Peyer's patch (tissue), 4 donors: ENCODE data around the gene SPAG6. TPM values are rescaled to one million over a fixed set of nuclear protein-coding genes. Genes with fewer than 3 reads are reported as not detected.

Experiments
- DNase-seq, 3 donors: peaks; one replicate each; pipeline ENCODE4 v3.0.0-alpha.2; 2017 to 2019
- H3K27ac ChIP-seq, 4 donors: fragments of 200-600 bp; sonication (generic); one replicate each; pipeline ENCODE4 v1.5.1; 2016 to 2019
- H3K27me3 ChIP-seq, 2 donors: fragments of 200-600 bp; sonication (generic); one replicate each; pipeline ENCODE4 v1.5.1; 2019
- H3K36me3 ChIP-seq, 3 donors: fragments of 200-600 bp; sonication (generic); one replicate each; pipeline ENCODE4 v1.5.1; 2016 to 2019
- H3K4me1 ChIP-seq, 4 donors: fragments of 200-600 bp; sonication (generic); one replicate each; pipeline ENCODE4 v1.5.1; 2016 to 2019
- H3K4me3 ChIP-seq, 4 donors: fragments of 200-600 bp; sonication (generic); 1 replicate in 3 of 4; 2 replicates in 1 of 4; pipeline ENCODE4 v1.5.1; 2016 to 2019; ENCODE audit warnings: mild to moderate bottlenecking in 1 of 4
- H3K9me3 ChIP-seq, 4 donors: fragments of 200-600 bp; sonication (generic); one replicate each; pipeline ENCODE4 v1.5.1; 2016 to 2019; ENCODE audit warnings: mild to moderate bottlenecking in 1 of 4
- POLR2A ChIP-seq, 2 donors: fragments of 450-650 bp; IDR thresholded peaks; one replicate each; pipeline ENCODE4 v1.5.1; 2017; ENCODE audit warnings: antibody characterized with exemption in 2 of 2, mild to moderate bottlenecking in 2 of 2, moderate library complexity in 2 of 2
- total RNA-seq, 4 donors: library from RNA; depleted of rRNA; stranded (reverse); fragments of >200 nt; gene quantifications; one replicate each; pipeline ENCODE4 v1.1.0, GENCODE V29; 2016
- TF ChIP-seq, protein P1 (sequence below), 6 experiments: fragments of 450-650 bp in 4 of 6; fragments of 200-600 bp in 2 of 6; sonication (generic) in 1 of 6; IDR thresholded peaks; one replicate each; pipeline ENCODE4 v1.5.1; 2017 to 2019; ENCODE audit warnings: antibody characterized with exemption in 6 of 6, mild to moderate bottlenecking in 3 of 6, moderate library complexity in 1 of 6

The SPAG6 gene
- total RNA-seq, 4 donors from 2014 or later: not detected

DNA sequence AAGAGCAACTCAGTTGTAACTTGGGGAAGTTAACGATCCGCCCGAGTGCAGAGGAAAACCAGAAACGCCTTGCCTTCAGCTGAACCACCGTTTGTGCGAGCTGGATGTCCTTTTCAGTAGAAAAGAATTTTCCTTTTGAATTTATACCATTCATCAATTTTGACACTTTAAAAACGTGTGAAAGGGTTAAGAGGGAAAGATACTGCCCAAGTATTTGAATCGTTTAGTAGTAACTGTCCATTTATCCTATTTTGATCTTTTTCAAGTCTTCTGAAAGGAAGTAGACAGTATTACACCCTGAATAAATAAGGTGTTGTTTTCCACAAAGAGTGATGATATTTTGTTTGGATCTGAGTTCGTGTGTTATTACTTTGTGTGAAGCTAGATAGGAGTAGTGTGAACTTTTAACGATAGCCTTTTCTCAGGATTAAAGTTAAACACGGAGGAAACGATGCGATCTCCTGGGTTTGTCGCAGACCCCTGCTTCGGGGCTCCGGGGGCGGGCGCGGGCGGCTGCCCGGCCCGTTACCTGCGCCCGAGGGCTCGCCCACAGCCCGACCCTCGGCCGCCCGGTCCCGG is 25.2 kb upstream of the SPAG6 start:
- TF ChIP-seq, protein P1, sequence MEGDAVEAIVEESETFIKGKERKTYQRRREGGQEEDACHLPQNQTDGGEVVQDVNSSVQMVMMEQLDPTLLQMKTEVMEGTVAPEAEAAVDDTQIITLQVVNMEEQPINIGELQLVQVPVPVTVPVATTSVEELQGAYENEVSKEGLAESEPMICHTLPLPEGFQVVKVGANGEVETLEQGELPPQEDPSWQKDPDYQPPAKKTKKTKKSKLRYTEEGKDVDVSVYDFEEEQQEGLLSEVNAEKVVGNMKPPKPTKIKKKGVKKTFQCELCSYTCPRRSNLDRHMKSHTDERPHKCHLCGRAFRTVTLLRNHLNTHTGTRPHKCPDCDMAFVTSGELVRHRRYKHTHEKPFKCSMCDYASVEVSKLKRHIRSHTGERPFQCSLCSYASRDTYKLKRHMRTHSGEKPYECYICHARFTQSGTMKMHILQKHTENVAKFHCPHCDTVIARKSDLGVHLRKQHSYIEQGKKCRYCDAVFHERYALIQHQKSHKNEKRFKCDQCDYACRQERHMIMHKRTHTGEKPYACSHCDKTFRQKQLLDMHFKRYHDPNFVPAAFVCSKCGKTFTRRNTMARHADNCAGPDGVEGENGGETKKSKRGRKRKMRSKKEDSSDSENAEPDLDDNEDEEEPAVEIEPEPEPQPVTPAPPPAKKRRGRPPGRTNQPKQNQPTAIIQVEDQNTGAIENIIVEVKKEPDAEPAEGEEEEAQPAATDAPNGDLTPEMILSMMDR (IDR thresholded peaks at IDR 0.05): no peak
- no peak for TF ChIP-seq POLR2A (IDR thresholded peaks at IDR 0.05)
- Histone ChIP-seq H3K4me3 (peak overlapping the region; percentile 27 to 96 (median 83)), H3K9me3 (no peaks in the 10 kb centered on the region), H3K27me3 (no peaks in the 10 kb centered on the region), H3K4me1 (peaks cover 0 to 46% (median 7%) of the 10 kb centered on the region in 4 donors), H3K27ac (peak overlapping the region; percentile 54 to 91 (median 74)), H3K36me3 (no peaks in the 10 kb centered on the region)
- peak in 1 of 3 donors; percentile 22 for DNase-seq

DNA sequence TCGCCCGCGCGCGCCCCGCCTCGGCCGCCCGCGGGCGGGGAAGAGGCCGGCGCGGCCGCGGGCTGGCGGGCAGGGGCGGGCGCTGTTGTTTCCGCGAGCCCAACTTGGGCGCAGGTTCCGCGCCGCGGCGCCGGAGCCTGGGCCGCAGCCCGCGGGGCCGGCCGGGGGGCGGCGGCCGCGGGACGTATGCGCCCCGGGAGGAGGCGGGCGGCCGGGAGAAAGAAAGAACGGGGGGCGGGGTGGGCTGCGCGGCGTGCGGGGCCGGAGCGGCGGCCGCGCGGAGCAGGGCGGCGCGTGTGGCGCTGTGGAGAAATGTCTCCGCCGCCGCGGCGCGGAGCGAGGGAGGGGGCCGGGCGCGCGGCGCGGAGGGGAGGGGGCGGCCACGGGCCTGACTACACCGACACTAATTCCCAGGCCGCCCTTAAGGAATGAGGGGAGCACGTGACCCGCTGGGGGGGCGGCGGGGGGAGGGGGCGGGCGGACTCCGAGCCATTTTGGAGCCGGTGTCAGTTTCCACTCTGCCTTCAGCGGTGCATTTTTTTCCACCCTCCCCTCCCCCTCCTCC is 24.6 kb upstream of the SPAG6 start, which contains the start of gene BMI1:
BMI1 (plus strand) TSS at position 509 of the 565 bp plus-strand sequence. CDS start 5,351 bp downstream, outside the sequence.
- Histone ChIP-seq H3K36me3 (no peaks in the 10 kb centered on the region), H3K27ac (peak within 1 kb of the TSS; percentile 79 to 91 (median 91)), H3K4me3 (peak within 1 kb of the TSS; percentile 82 to 96 (median 85)), H3K9me3 (no peaks in the 10 kb centered on the region), H3K4me1 (peaks cover 0 to 48% (median 7%) of the 10 kb centered on the region in 4 donors), H3K27me3 (no peaks in the 10 kb centered on the region)
- DNase-seq: peak; percentile 69 to 87 (median 85)
- TF ChIP-seq, protein P1 (IDR thresholded peaks at IDR 0.05): no peak
- no peak for TF ChIP-seq POLR2A (IDR thresholded peaks at IDR 0.05)

DNA sequence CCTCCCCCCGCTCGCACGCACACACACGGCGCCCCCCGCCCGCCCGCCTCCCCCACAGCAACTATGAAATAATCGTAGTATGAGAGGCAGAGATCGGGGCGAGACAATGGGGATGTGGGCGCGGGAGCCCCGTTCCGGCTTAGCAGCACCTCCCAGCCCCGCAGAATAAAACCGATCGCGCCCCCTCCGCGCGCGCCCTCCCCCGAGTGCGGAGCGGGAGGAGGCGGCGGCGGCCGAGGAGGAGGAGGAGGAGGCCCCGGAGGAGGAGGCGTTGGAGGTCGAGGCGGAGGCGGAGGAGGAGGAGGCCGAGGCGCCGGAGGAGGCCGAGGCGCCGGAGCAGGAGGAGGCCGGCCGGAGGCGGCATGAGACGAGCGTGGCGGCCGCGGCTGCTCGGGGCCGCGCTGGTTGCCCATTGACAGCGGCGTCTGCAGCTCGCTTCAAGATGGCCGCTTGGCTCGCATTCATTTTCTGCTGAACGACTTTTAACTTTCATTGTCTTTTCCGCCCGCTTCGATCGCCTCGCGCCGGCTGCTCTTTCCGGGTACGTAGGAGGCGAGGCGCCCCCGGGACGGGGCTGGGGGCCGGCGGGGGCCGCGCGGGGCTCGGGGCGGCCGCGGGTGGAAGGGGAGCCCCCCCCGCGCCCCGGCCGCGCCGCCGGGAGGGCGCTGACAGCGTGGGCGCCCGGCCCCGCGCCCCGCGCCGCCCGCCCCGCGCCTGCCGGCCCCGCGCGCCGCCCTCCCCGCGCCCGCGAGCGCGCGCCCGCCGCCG is 24.0 kb upstream of the SPAG6 start:
- Histone ChIP-seq H3K27ac (peak overlapping the region; percentile 79 to 91 (median 91)), H3K9me3 (no peaks in the 10 kb centered on the region), H3K4me1 (peaks cover 0 to 53% (median 7%) of the 10 kb centered on the region in 4 donors), H3K36me3 (no peaks in the 10 kb centered on the region), H3K4me3 (peak overlapping the region; percentile 82 to 96 (median 85)), H3K27me3 (no peaks in the 10 kb centered on the region)
- DNase-seq: peak; percentile 48 to 80 (median 78)
- TF ChIP-seq POLR2A (IDR thresholded peaks at IDR 0.05): no peak
- TF ChIP-seq, protein P1 (IDR thresholded peaks at IDR 0.05): no peak

DNA sequence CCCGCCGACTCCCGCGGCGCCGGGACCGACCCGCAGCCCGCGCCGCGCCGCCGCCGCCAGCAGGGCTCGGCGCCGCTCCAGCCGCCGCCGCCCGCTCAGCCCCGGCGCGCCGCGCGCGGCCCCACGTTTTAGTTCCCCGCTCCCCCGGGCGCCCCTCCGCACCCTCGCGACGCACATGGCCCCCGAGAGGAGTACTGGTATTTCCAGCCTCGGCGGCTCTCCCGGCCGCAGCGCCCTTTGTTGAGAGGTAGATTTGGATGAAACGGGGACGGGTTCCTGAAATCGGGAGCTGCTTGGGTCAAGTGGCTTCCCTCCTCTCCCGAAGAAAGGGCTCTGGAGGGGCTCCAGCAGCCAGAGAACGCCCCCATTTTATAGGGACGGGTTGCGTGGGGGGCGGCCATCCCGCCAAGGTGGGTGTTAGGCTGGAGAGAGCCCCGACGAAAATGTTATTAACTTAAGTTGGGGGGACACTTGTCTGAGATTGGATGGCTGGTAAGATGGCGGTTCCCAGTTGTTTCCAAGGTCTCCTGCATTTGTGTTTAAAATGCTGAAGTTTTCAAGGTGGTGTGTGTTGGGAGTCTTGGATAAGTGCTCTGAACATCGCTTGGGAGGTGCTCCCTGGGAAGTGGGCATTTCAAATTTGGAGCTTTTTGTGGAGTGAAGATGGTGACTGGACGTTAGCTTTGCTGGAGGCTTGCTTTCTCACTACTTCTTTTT is 23.2 kb upstream of the SPAG6 start:
- Histone ChIP-seq H3K4me1 (peaks cover 0 to 54% (median 7%) of the 10 kb centered on the region in 4 donors), H3K27me3 (no peaks in the 10 kb centered on the region), H3K27ac (peak overlapping the region in 2 of 4 donors; percentile 12 to 57), H3K36me3 (no peaks in the 10 kb centered on the region), H3K9me3 (no peaks in the 10 kb centered on the region), H3K4me3 (peak overlapping the region; percentile 43 to 69 (median 57))
- TF ChIP-seq, protein P1 (IDR thresholded peaks at IDR 0.05): no peak
- TF ChIP-seq POLR2A (IDR thresholded peaks at IDR 0.05): no peak
- peak; percentile 24 to 60 (median 56) for DNase-seq

DNA sequence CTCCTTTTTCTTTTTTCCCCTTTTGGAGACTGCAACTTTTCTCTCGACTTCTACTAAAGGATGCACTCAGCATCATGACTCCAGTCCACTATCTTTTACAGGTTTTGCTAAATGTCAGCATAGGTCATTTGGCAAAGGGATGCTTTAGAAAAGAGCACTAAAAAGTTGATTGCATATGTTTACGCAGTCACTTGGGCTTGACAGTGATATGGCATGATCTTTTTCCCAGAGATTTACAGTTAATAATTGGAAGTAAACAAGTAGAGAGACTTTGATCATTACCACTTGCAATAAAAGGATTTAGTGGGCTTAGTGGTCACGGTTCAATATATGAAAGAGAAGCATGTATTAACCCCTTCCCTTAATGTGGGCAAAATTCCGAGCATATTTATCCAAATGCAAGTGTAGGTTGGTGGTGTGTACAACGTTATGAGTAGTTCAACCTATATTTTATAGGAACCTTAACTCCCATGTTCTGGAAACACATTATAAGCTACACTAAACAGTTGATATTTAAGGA is 22.6 kb upstream of the SPAG6 start:
- Histone ChIP-seq H3K9me3 (no peaks in the 10 kb centered on the region), H3K4me1 (peaks cover 0 to 48% (median 4%) of the 10 kb centered on the region in 4 donors), H3K4me3 (peak overlapping the region; percentile 43 to 69 (median 57)), H3K36me3 (no peaks in the 10 kb centered on the region), H3K27ac (peak overlapping the region in 1 of 4 donors; percentile 57), H3K27me3 (no peaks in the 10 kb centered on the region)
- TF ChIP-seq POLR2A (IDR thresholded peaks at IDR 0.05): no peak
- TF ChIP-seq, protein P1 (IDR thresholded peaks at IDR 0.05): no peak
- DNase-seq: no peak
